DND-41 (cell line): ENCODE data around the gene SELENOI.

Experiments used
- CTCF ChIP-seq: IDR thresholded peaks from 2 replicates; pipeline ENCODE4 v1.5.1; 2012; ENCODE audit warnings: borderline replicate concordance, low read length, moderate library complexity, mild to moderate bottlenecking; ENCODE audit not compliant: poor library complexity, severe bottlenecking; ENCODE audit errors: extremely low read depth
- EZH2 ChIP-seq: IDR thresholded peaks from 3 replicates; pipeline ENCODE4 v1.6.1; 2012; ENCODE audit warnings: borderline replicate concordance, low read depth, mild to moderate bottlenecking, moderate library complexity, low read length, inconsistent platforms; ENCODE audit not compliant: severe bottlenecking

- TF ChIP-seq EZH2 (no peak), CTCF (no peak)
These were observed 76.0 kb downstream of the SELENOI start for GRCh38 chr2:26421961-26422360.
